ENCODE data around the gene RPP30.
"Not testable (repeated sequence)": the region's sequence is repeated elsewhere in the genome, so short reads cannot be mapped to it uniquely, and the experiment has no call there.

The RPP30 gene

GRCh38 chr10:90872648-90873020 lies 860 bp downstream of the RPP30 start:
- DNase-seq = no peak

DNA sequence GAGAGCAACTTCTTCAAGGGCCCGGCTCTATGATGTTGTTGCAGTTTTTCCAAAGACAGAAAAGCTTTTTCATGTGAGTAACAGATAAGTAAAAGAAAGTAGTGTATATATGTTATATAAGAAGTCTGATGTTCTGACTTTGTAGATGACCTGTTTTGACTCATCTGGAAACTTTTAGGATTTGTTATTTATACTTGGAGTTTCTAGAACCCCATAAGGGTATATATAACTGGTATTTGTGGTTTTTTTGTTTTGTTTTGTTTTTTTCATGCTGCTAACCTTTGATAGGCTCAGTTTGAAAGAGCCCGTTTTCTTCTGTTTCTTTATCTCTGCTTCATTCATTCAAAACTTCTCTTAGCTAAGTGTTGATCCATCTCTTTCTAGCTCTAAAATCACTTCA lies 7.3 kb downstream of the RPP30 start:
- DNase-seq = no peak

GRCh38 chr10:90880059-90880719 lies 8.4 kb downstream of the RPP30 start:
- DNase-seq = not testable (repeated sequence)

- DNase-seq = no peak
Measured at GRCh38 chr10:90884431-90884830, 12.7 kb downstream of the RPP30 start.

DNA sequence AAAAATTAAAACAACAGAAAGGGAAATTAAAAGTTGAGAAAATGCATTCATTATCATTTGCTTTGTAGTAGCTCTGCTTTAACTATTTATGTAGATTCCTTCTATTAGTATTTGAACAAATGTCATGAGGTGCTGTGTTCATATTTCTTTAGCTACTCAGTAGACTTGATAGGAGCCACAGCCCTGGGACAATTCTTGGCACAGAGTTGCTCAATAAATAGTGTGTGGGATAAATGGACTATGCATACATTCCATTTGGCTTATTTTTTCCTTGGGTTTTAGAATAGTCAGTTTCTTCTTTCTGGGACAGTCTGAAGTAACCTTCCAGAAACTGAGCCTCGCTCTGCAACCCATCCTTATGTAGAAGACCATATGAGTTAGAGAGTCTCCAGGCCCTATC lies 13.4 kb downstream of the RPP30 start:
- no peak for DNase-seq

DNA sequence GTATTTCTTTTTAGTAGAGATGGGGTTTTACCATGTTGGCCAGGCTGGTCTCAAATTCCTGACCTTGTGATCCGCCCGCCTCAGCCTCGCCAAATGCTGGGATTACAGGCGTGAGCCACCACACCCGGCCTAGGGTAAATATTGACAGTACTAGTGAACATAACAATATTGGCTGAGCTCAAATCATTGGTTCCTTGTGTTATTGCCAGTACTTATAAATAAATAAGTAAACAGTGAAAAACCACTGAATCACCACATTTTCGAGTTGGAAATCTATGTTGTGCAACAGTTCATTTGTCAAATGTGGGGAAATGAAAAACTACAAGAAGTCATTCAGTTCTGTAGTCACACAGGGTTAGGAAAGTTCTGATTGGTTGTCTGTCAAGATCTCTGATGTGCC lies 15.8 kb downstream of the RPP30 start:
- DNase-seq = no peak

GRCh38 chr10:90888387-90888786 lies 16.6 kb downstream of the RPP30 start:
- no peak for DNase-seq

DNA sequence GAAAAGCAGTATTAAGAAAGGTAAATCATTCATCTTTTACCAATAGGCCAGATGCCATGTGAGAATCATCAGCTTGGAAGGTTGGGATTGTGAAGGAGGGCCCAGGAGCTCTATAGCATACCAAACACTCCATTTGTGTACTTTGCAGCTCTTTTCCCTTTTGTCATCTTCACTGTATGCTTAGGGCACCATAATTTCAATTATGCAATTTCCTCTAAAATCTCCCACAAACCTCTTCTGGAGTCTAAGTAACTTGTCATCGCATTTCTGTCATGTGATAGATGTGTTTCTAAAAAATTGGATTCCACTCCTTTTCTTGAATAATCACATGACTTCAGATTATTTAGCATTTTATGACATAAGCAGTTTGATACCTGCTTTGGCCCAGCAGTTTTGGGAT lies 17.9 kb downstream of the RPP30 start:
- no peak for DNase-seq

DNA sequence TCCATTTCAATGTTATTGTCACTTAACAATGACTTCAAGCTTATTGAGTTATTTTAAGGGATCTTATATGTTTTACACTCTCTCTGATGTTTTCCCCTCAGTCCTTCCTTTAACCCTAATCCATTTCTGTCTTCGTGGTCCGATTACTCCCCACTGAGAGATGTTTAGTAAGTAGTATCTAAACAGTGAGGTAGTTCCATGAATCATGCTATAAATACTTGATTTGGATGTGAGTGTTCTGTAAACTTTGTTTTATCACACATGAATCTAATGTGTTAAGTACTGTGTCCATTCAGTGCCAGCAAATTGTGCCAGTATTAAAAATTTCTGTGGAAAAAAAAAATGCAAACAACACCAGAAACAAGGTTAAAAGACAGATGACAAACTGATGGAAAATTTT lies 18.6 kb downstream of the RPP30 start:
- DNase-seq = no peak

DNA sequence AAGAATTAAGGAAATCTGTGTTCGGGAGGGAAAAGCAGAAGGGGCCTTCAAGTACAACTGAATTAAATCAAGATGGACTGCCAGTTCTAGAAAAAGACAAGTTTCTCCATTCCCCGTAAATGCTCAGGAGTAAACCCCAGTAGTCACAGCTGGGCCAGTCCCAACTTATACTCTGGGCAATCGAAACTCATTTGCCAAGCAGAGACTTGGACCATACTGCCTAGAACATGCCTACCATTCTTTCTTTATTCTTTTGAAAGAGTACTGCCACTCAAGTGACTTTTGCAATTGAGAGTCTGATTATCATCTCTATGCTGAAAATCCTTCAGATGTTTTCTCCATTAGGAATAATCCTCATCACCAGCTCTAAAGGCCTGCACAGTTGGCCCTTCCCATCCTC lies 21.4 kb downstream of the RPP30 start:
- no peak for DNase-seq

DNA sequence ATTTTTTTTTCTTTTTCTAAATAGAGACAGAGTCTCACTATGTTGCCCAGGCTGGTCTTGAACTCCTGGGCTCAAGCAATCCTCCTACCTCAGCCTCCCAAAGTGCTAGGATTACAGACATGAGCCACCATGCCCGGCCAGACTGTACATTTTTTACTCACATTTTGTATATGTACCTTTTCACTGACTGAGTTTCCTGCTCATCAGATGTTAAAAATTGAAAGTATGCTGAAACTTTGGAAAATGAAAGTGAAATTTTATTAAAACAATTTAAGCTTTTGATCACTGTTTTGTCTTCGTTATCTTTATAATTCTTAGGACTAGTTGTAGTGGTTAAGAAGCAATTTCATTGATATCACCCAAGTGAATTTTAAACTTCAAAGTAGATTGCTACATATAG lies 25.1 kb downstream of the RPP30 start:
- DNase-seq = not testable (repeated sequence)

- DNase-seq = no peak
Measured at GRCh38 chr10:90905925-90906324, 34.2 kb downstream of the RPP30 start.

DNA sequence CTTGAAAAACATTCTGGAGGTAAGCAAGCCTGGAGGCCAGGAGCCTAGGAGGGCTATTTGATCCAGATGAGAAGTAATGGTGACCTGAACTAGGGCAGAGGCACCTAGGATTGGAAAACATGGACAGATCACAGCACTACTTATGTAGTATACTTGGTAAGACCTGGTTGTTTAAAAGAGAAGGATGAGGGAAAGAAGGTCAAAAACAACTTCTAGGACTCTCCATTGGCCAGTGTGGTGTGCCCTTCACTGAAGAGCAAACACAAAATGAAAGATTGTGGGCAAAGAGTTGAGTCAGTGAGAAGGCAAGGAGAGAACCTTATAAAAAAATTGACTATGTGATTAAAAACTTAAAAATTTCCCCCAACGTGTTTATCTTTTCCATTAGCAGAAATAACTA lies 34.8 kb downstream of the RPP30 start:
- no peak for DNase-seq

GRCh38 chr10:90911133-90912051 lies 39.6 kb downstream of the RPP30 start:
- peak; percentile 51 for DNase-seq

DNA sequence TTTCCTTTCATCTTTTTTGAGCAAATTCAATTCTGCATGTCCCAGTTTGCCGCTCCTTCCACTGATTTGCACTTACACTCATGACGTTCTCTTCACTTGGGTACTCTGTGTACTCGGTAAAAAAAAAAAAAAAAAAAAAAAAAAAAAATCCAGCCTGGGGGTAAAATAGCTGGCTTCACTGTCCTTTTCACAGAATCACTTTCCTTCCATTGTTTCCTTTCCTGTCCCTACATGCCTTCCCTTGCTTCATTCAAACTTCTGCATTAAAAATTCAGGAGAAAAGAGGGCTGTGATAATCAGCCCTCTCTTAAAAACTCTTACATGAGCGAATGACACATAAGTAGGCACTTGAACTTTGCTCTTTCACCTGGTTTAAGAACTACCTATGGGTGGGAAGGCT lies 40.4 kb downstream of the RPP30 start:
- no peak for DNase-seq

- DNase-seq = no peak
Measured at GRCh38 chr10:90912854-90913479, 41.2 kb downstream of the RPP30 start.

GRCh38 chr10:90913774-90914420 lies 42.1 kb downstream of the RPP30 start:
- DNase-seq = no peak

- no peak for DNase-seq
Measured at GRCh38 chr10:90914992-90915765, 43.4 kb downstream of the RPP30 start.

- no peak for DNase-seq
Measured at GRCh38 chr10:90915766-90916075, 43.9 kb downstream of the RPP30 start.

DNA sequence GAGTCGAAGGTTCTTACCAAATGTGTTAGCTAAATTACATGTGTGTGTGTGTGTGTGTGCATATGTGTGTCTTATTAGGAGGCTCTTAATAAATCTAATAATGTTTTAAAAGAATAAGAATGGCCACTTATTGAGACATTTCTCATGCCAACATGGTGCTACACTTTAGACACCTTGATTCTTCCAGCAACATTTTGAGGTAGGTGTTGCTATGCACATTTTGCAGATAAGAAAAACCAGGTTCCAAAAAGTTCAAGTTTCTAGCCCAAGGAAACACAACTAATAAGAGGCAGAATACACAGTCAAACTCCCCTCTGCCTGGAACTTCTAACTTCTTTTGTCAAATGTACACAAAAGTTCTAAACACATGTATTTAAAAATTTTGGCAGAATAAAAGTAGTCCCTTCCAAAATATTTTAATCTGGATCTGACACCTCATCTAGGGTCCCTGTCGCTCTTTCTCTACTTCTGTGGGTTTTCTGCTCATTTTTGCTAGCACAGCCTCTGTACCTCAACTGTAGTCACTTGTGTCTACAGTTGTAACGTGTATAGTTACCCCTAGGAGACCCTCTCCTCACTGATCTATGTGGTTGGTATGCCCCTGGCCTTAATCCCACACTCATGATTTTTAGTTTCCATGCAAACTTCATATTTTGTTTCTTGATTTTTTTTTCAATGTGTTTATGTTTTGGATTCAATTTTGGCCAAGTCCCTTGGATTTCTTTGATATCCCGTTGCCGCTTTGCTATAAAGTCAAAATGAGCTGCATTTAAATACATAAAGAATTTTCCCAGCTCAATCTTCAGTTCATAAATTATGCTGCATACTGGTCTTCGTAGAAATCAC lies 44.8 kb downstream of the RPP30 start:
- no peak for DNase-seq

DNA sequence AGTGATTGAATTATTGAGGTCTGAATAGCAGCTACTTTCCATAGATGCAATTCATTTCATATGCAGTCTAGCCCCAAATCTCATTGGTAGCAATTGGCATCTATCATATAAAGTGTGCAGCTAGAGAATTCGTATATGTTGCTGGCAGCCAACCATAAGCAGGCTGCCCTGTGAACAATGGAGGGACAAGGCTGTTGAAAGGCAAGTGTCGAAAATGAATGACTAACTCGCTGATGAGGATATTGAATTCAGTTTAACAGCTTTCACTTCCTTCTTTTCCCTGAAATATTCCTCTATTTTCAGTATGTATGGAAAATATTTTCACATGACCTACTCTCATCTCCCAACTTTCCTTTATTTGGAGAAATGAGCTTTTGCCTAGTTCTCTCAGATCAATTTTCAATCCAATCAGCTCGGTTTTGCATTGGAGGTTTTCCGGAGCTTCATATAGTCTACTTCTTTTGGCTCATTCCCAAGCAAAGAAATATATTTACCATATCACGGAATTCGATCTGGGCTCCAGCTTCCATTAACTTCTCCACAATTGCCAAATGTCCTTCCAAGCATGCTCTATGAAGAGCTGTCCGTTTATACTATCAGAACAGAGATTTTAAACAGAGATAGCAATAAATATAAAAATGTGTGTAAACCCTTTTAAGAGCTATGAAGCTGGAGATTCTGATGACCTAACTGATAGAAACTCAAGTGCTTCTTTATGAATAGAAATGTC lies 45.6 kb downstream of the RPP30 start:
- DNase-seq = no peak

Data from CD4-positive, alpha-beta T cell treated with Interleukin-6 for 4 hours (primary cell).